HG02981 (cell line): ENCODE data around the gene CAPRIN1.
"Not testable (repeated sequence)": the region's sequence is repeated elsewhere in the genome, so short reads cannot be mapped to it uniquely, and the experiment has no call there.

Experiments
- ATAC-seq: cut with Tn5 transposase; IDR thresholded peaks from one replicate; pipeline ENCODE4 v1.9.1; 2021; ENCODE audit warnings: mild to moderate bottlenecking, moderate library complexity; ENCODE audit not compliant: unreplicated experiment

CAPRIN1 gene

DNA sequence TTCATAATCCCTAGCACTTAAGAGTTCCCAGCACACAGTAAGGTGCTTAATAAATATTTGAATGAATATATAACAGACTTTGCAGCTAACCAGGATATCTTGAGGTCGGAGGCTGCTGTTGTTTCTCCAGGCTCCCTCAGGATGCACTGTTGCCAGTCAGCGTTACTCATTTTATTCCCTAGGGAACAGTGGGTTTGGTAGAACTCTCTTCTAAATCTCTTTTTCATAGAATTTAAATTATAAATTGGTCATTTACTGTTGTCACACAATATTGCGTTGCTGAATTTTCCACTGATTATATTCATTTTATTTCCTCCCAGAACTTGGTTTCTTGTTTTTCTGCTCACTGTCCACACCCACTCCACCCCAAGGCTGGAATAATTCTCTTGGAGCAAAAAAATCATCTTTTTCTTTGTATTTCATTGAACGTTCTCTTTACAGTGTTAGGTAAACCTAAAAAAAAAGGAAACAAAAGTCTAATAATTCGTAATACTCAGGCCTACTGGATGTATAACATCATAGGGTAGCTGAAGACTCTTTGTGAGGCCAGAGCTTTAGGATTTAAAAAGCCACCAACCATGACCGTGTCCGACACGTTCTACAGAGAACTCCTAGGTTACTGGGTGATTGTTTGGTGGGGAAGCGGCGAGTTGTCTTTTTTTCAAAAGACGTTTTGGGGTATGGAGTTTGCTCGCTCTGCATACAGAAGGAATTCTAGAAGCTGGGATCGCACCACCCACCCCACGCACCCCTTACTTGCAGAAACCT lies 766 bp upstream of the CAPRIN1 start:
- no peak for ATAC-seq

DNA sequence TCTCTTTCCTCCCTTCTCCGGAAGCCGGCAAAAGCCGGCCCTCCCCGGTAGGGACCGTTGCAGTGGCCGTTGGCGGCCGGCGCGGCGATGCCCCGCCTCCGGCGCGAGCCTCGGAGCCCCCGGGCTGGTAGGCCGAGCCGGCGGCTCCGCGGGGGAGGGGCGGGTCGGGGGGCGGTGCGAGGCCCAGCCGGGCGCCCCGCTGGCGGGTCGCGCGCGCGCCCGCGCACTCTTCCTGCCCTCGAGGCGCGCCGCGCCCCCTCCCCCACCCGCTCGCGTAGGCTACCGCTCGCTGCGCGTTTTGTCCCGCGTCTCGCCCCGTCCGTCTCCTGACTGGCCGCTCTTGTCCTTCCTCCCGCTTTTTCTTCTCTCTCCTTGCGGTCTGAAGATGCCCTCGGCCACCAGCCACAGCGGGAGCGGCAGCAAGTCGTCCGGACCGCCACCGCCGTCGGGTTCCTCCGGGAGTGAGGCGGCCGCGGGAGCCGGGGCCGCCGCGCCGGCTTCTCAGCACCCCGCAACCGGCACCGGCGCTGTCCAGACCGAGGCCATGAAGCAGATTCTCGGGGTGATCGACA lies 591 bp downstream of the CAPRIN1 start:
- peak; percentile 43 for ATAC-seq

DNA sequence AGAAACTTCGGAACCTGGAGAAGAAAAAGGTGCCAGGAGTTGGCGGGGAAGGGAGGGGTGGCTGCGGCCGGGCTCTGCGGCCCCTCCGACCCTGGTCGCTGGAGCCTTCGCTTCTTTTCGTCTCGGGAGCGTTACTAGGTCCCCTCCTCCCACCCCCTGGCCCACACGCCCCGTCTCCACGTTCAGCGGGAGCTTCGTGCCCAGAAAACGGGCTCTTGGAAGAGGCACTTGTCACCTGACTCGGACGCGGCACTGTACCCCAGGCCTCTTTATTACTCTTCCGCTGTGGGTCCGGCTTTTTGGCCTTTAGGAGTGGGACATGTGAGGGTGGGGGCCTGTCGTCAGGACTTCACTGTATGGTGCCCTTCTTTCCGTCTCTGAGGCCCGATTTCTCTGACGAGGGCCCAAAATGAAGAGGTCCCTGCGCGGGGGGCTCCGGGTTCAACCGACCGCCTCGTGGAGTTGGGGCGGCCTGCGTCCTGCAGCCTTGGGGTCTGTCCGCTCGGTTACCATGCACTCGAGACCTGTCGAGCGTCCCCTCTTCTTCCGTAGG lies 1.2 kb downstream of the CAPRIN1 start:
- ATAC-seq = no peak

GRCh38 chr11:34053161-34053686 lies 1.7 kb downstream of the CAPRIN1 start:
- ATAC-seq = no peak

DNA sequence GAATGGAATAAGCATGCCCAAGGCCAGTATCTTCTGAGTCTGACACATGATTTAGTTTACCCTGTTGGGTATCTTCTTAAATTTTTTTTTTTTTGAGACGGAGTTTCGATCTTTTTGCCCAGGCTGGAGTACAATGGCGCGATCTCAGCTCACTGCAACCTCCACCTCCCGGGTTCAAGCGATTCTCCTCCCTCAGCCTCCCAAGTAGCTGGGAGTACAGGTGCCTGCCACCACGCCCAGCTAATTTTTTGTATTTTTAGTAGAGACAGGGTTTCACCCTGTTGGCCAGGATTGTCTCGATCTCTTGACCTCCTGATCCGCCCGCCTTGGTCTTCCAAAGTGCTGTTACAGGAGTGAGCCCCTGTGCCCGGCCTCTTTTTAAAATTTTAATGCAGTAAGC lies 2.8 kb downstream of the CAPRIN1 start:
- not testable (repeated sequence) for ATAC-seq

DNA sequence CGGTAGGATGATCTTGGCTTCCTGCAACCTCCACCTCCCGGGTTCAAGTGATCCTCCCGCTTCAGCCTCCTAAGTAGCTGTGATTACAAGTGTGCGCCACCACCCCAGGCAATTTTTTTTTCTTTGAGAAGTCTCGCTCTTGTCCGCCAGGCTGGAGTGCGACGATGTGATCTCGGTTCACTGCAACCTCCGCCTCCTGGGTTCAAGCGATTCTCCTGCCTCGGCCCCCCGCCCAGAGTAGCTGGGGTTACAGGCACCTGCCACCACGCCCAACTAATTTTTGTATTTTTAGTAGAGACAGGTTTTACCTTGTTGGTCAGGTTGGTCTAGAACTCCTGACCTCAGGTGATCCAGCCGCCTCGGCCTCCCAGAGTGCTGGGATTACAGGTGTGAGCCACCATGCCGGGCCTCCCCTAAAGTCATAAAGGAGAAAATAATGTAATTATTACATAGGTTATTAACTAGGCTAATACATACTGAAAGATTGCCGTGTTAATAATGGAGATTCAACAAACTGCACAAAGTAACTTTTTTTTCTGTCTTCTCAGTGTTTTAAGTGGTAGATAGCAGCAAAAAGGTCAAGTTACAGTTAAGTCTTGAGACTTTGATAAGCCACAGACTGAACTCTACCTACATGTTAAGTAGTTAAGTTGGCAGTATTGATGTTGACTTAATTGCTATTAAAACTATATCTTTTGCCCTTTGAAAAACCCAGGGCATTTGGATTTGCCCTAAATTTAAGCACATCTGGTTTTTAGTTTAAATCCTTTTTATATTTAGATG lies 3.9 kb downstream of the CAPRIN1 start:
- no peak for ATAC-seq

- ATAC-seq = no peak
These were observed 5.1 kb downstream of the CAPRIN1 start for GRCh38 chr11:34056672-34057071.

DNA sequence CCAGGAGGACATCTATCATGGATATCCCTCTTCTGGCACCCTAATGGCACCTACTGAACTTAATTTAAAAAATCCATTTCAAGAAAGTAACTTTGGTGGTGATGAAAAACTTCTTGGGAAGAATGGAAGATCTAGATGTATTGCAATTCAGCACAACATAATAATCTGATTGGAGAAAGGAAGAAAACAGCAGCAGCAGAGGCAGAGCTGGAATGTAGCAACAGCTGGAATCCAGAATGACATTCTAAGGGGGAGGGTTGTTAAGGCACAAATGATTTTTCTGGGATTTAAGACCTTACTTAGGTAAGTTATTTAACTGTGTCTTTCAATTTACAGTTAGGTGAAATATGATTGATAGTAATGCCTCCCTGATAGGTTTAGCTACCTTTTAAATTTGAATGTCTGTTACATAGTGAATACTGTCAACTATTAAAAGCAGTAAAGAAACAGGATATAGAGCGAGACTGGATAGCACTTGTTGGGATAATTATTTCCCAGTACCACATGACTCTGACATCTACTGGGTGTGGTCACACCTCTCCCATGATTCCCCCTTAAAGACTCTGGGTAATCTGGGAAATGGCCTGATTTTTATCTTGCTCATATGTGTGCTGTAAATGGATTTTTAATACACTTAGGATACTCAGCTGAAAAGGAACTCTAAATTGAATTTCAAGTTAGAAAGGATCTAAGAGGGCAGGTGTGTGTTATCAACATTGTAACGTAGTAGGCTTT lies 11.7 kb downstream of the CAPRIN1 start:
- no peak for ATAC-seq

DNA sequence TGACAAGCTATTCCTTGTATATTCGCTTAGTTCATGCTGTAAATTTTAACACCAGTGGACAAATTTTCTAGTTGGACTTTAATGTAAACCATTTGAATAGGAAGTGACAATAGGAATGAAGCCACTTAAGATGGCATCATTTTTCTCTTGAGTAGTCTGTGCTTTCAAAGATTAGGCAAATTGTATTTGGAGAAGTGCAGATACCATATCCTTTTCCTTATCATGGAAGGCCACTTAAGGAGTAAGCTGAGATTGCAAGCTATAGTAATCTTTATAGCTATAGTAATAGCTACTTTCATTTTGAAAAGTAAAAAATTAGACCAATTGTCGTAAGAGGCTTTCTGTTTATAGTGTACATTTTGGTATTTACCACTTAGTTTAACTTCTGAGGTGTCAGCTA lies 12.8 kb downstream of the CAPRIN1 start:
- no peak for ATAC-seq

- no peak for ATAC-seq
These were observed 14.1 kb downstream of the CAPRIN1 start for GRCh38 chr11:34065505-34066203.

- ATAC-seq = not testable (repeated sequence)
These were observed 15.2 kb downstream of the CAPRIN1 start for GRCh38 chr11:34066766-34067165.

DNA sequence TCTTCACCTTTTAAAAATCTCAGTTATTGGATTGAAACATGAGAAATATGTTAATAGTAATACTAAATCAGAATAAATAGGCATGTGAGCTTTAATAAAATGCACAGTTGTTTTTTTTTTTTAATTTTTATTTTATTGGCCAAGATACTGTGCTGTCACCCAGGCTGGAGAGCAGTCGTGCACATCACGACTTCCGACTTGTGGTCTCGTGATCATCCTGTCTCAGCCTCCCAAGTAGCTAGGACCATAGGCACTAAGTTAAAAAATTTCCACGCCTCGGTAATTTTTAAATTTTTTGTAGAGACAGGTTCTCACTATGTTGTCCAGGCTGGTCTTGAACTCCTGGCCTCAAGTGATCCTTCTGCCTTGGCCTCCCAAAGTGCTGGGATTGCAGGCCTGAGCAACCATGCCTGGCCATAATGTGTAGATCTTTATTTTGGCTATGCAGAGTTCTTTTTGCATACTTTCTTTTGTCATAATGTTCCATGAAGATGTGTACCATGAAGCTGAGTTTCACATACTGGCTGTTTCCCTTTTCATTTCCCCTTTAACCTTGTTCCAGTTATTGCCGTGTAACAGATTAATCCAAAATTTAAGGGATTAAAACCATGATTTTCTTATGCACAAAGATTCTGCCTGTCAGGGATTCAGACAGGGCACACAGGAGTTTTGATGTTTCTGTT lies 16.0 kb downstream of the CAPRIN1 start:
- ATAC-seq = no peak

DNA sequence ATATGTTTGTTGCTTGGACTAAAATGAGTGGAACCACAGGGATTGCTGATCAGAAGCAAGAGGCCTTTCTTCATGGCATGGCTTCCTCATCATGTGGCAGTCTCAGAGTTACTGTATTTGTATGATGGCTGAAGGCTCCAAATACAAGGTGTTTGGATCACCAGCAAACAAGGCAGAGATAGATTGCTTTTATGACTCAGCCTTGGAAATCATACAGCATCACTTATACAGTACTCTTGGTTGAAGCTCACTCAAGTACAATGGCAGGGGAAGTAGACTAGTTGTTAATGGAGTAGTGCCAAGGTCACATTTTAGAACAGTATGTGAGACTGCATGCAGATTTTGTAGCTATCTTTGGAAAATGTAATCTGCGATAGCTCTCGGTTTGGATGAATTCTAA lies 16.6 kb downstream of the CAPRIN1 start:
- no peak for ATAC-seq

- ATAC-seq = not testable (repeated sequence)
These were observed 19.8 kb downstream of the CAPRIN1 start for GRCh38 chr11:34071306-34071705.

- no peak for ATAC-seq
These were observed 20.5 kb downstream of the CAPRIN1 start for GRCh38 chr11:34072041-34072440.

DNA sequence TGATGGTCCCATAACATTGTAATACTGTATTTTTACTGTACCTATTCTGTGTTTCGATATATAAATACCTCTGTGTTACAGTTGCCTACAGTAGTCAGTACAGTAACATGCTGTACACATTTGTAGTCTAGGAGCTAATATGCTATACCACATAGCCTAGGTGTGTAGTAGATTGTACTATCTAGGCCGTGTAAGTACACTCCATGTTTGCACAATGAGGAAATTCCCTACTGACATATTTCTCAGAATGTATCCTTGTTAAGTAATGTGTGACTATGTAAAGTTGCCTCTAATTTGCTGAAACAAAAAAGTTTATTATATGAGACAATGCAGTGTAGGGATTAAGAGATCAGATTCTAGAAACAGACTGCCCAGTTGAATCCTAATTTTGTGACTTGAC lies 21.3 kb downstream of the CAPRIN1 start:
- ATAC-seq = no peak

DNA sequence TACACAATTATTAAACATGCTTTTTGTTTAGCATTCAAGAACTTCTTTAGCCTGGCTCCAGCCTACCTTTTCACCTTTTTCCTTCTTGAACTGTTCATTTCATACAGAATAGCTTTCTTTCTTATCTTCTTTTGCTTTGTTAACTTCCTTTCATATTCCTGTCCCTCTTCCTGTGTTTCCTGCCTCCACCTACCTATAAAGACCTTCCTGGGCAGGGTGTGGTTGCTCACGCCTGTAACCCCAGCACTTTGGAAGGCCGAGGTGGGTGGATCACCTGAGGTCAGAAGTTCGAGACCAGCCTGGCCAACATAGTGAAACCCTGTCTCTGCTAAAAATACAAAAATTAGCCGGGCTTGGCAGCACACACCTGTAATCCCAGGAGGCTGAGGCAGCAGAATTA lies 22.9 kb downstream of the CAPRIN1 start:
- ATAC-seq = no peak

DNA sequence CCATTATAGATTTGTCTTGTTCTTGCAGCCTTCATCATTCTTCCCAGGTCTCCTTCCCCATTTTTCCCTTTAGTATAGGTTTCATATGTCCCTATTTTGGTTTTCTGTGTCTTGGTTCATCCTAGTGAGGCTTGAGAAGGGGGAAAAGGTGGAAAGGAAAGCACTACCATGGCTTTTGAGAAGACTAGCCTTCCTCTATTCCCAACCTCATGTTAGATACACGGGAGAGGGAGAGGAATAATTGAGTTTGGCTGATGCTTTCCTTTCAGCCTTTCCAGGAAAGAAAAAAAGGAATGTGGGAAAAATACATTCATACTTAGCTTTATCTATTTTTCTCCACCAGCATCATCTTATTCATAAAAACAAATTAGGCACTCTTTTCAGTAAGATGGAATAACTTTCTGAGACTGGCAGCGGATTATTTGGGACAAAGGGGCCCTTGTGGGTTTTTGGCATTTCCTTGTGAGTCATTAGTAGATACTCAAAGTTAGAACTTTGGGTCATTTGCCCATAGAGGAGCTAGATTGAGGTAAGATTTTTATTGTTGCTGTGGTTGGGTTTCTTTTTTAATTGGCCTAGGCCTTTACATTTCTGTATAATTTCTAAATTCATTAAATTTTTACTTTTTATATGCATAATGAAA lies 23.8 kb downstream of the CAPRIN1 start:
- ATAC-seq = no peak

DNA sequence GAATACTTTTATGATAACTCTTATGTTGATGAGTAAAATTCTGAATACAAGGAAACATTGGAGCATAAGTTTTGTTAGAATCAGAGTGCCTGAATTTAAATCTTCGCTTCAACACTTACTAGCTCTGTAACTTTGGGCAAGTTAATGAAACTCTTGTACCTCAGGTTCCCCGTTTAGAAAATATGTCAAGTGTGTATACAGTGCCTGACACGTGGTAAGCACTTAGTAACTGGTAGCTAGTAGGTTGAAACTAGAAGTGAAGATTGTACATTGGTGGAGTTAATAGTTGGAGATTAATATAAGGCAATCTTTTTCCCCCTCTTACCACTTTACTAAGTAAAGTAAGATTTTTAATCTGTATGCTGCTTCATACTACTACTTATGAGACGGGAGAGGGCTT lies 29.1 kb downstream of the CAPRIN1 start:
- no peak for ATAC-seq
